ENCODE measurements around the gene SLC24A3. TPM values are rescaled to one million over a fixed set of nuclear protein-coding genes. Genes with fewer than 3 reads are reported as not detected.

SLC24A3 gene
- total RNA-seq, 1 donor from 2014 or later = 0.21 TPM

DNA sequence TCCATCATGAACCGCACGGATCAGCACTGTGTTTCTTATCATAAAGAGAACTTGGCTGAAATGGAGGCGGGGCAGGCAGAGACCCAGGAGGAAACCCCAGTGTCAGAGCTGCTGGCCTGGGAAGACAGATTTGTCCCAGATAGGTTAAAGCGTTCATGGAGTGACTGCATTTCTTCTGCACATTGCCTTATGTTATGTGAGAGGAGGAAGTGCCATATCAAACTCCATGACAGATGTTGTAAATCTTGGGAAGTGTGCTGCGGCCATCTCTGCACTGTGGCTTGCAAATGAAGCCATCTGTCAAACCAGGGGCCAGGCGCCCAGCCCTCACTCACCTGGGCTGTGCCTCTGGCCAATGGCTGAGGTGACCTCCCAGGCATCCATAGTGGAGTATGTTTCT lies 163.0 kb downstream of the SLC24A3 start:
- H3K4me3 Mint-ChIP-seq = no peak overlapping the region
- H3K36me3 ChIP-seq = no peaks in the 10 kb centered on the region

DNA sequence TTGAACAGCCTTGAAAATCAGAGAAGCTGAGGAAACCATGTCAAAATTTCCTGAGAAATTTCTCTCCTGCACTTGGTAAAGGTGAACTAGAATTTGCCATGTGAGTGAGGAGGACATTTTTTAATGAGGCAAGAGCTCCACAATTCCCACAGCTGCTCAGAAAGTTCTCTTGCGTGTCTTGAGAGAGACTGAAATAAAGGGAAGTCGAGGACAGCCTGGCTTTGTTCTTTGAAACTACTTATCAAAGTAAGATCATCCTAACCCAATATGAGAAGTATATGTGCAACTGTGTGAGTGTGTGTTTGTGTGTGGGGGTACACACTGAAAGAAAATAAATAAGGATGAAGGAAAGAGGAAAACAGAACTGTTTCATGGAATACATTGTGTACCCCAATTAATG lies 163.4 kb downstream of the SLC24A3 start:
- Mint-ChIP-seq H3K9me3 (peaks cover 2% of the 10 kb centered on the region), H3K27me3 (ENCODE audit: insufficient read depth, low read depth) (peaks cover 2% of the 10 kb centered on the region), H3K4me1 (peaks cover 14% of the 10 kb centered on the region), H3K27ac (no peak overlapping the region), H3K4me3 (no peak overlapping the region), H3K36me3 (no peaks in the 10 kb centered on the region)
- H3K9me3 ChIP-seq (ENCODE audit: low read depth) = no peaks in the 10 kb centered on the region
- no peaks in the 10 kb centered on the region for H3K4me1 ChIP-seq
- H3F3A ChIP-seq (ENCODE audit: low read depth) = no peaks in the 10 kb centered on the region
- H3K79me2 ChIP-seq (ENCODE audit: low read depth) = no peaks in the 10 kb centered on the region
- no peak for TF ChIP-seq EZH2phosphoT487 (IDR thresholded peaks at IDR 0.05)
- TF ChIP-seq EZH2 (IDR thresholded peaks at IDR 0.05) = no peak
- TF ChIP-seq, protein P1, sequence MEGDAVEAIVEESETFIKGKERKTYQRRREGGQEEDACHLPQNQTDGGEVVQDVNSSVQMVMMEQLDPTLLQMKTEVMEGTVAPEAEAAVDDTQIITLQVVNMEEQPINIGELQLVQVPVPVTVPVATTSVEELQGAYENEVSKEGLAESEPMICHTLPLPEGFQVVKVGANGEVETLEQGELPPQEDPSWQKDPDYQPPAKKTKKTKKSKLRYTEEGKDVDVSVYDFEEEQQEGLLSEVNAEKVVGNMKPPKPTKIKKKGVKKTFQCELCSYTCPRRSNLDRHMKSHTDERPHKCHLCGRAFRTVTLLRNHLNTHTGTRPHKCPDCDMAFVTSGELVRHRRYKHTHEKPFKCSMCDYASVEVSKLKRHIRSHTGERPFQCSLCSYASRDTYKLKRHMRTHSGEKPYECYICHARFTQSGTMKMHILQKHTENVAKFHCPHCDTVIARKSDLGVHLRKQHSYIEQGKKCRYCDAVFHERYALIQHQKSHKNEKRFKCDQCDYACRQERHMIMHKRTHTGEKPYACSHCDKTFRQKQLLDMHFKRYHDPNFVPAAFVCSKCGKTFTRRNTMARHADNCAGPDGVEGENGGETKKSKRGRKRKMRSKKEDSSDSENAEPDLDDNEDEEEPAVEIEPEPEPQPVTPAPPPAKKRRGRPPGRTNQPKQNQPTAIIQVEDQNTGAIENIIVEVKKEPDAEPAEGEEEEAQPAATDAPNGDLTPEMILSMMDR (IDR thresholded peaks at IDR 0.05) = no peak
- no peaks in the 10 kb centered on the region for H3K27me3 ChIP-seq
- H3K27ac ChIP-seq = no peak overlapping the region
- no peaks in the 10 kb centered on the region for H4K20me1 ChIP-seq (ENCODE audit: low read depth)
- DNase-seq (ENCODE audit: low spot score) = no peak
- no peaks in the 10 kb centered on the region for H3K36me3 ChIP-seq
- no peak overlapping the region for H3K4me2 ChIP-seq
- no peak overlapping the region for H3K4me3 ChIP-seq
- no peak overlapping the region for H2AFZ ChIP-seq (replicated peaks)
- H3K9ac ChIP-seq = no peak overlapping the region

More for the DNA sequence above, 163.0 kb downstream of the SLC24A3 start:
- H3K9me3 ChIP-seq (ENCODE audit: low read depth) = no peaks in the 10 kb centered on the region
- H3K4me2 ChIP-seq = no peak overlapping the region
- peaks cover 2% of the 10 kb centered on the region for H3K27me3 Mint-ChIP-seq (ENCODE audit: insufficient read depth, low read depth)
- H3K9ac ChIP-seq = no peak overlapping the region
- no peaks in the 10 kb centered on the region for H3K4me1 ChIP-seq
- H3K4me3 ChIP-seq = no peak overlapping the region
- no peaks in the 10 kb centered on the region for H3K27me3 ChIP-seq
- no peak overlapping the region for H2AFZ ChIP-seq (replicated peaks)
- no peak overlapping the region for H3K27ac ChIP-seq
- no peak for DNase-seq (ENCODE audit: low spot score)
- no peaks in the 10 kb centered on the region for H3F3A ChIP-seq (ENCODE audit: low read depth)
- H3K36me3 Mint-ChIP-seq = no peaks in the 10 kb centered on the region
- H3K27ac Mint-ChIP-seq = no peak overlapping the region
- H3K4me1 Mint-ChIP-seq = peaks cover 12% of the 10 kb centered on the region
- TF ChIP-seq EZH2 (IDR thresholded peaks at IDR 0.05) (no peak), EZH2phosphoT487 (IDR thresholded peaks at IDR 0.05) (no peak)
- TF ChIP-seq, protein P1 (IDR thresholded peaks at IDR 0.05) = no peak
- H4K20me1 ChIP-seq (ENCODE audit: low read depth) = no peaks in the 10 kb centered on the region
- no peaks in the 10 kb centered on the region for H3K79me2 ChIP-seq (ENCODE audit: low read depth)
- peaks cover 2% of the 10 kb centered on the region for H3K9me3 Mint-ChIP-seq

DNA sequence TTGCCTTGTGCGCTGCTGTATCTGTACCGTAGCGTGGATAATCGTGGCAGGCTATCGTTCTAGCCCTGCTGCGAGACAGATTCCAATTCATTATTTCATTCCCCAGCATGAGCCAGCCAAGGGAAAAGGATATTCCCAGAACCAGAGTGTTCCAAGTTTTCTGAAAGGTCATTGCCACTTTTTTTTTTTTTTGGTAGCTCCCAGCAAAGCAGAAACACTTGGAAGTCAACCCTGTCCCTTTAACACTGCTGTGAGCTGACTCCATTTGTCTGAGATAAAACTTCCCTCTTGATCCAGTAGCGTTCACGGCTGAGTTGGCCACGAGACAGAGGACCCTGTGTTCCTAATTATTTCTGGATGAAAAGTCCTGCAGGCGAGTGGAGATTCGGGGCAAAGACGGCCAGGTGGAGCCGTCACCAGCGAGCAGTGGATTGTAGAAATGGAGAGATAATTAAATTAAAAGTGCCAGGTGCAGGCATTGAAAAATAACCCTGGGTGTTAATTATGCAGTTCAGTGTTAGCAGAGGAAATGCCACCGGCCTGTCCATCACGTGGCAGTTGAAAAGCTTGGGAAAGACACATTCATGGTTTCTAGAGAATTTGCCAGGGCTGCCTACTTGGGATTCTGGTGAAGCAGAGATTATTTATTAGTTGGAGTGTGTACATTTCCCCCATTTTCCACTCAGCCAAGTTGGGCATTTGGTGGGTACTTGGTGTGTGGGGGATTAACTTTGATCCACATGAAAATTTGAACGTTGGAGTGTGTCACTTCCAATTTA lies 164.2 kb downstream of the SLC24A3 start:
- Histone ChIP-seq H3F3A (ENCODE audit: low read depth) (no peaks in the 10 kb centered on the region), H3K4me3 (no peak overlapping the region), H3K4me2 (no peak overlapping the region), H3K79me2 (ENCODE audit: low read depth) (no peaks in the 10 kb centered on the region), H3K27me3 (no peaks in the 10 kb centered on the region), H3K36me3 (no peaks in the 10 kb centered on the region), H3K4me1 (no peaks in the 10 kb centered on the region), H3K9ac (no peak overlapping the region), H2AFZ (replicated peaks) (no peak overlapping the region), H4K20me1 (ENCODE audit: low read depth) (no peaks in the 10 kb centered on the region), H3K27ac (no peak overlapping the region), H3K9me3 (ENCODE audit: low read depth) (no peaks in the 10 kb centered on the region)
- no peaks in the 10 kb centered on the region for H3K36me3 Mint-ChIP-seq
- TF ChIP-seq EZH2 (IDR thresholded peaks at IDR 0.05) (no peak), EZH2phosphoT487 (IDR thresholded peaks at IDR 0.05) (no peak)
- TF ChIP-seq, protein P1 (IDR thresholded peaks at IDR 0.05) = no peak
- DNase-seq (ENCODE audit: low spot score) = peak; percentile 5
- H3K4me3 Mint-ChIP-seq = no peak overlapping the region
- H3K27ac Mint-ChIP-seq = no peak overlapping the region
- peaks cover 14% of the 10 kb centered on the region for H3K4me1 Mint-ChIP-seq
- H3K9me3 Mint-ChIP-seq = peaks cover 2% of the 10 kb centered on the region
- H3K27me3 Mint-ChIP-seq (ENCODE audit: insufficient read depth, low read depth) = peaks cover 2% of the 10 kb centered on the region
